Brain microvascular endothelial cell (primary cell): ENCODE results near the gene AGTR1.

ENCODE experiments used
- DNase-seq: peaks from one replicate; pipeline ENCODE4 v3.0.0-alpha.2; 2020
- H3K27ac ChIP-seq: fragments of 250-450 bp; sonication (Bioruptor Pico); 2 replicates; pipeline ENCODE4 v1.5.1; 2020; ENCODE audit warnings: mild to moderate bottlenecking, moderate library complexity
- H3K27me3 ChIP-seq: fragments of 250-450 bp; sonication (Bioruptor Pico); replicated peaks from 2 replicates; pipeline ENCODE4 v1.5.1; 2020; ENCODE audit warnings: mild to moderate bottlenecking
- H3K36me3 ChIP-seq: fragments of 250-450 bp; sonication (Bioruptor Pico); replicated peaks from 2 replicates; pipeline ENCODE4 v1.5.1; 2020; ENCODE audit warnings: mild to moderate bottlenecking
- H3K4me3 ChIP-seq: 2 replicates; pipeline ENCODE4 v1.5.1; 2011; ENCODE audit warnings: low read depth, mild to moderate bottlenecking, control low read depth, low read length, moderate library complexity
- in situ Hi-C: cut with HindIII; loops from 2 replicates; pipeline ENCODE4 v1.10.0; 2017; ENCODE audit warnings: low sequenced_read_pairs, low pct_ligation_motif_present
- TF ChIP-seq, protein P1 (sequence below): IDR thresholded peaks from 2 replicates; pipeline ENCODE4 v1.5.1; 2011; ENCODE audit warnings: low read depth, mild to moderate bottlenecking, moderate library complexity, low read length, control low read depth, inconsistent platforms; ENCODE audit errors: missing control alignments

The AGTR1 gene

DNA sequence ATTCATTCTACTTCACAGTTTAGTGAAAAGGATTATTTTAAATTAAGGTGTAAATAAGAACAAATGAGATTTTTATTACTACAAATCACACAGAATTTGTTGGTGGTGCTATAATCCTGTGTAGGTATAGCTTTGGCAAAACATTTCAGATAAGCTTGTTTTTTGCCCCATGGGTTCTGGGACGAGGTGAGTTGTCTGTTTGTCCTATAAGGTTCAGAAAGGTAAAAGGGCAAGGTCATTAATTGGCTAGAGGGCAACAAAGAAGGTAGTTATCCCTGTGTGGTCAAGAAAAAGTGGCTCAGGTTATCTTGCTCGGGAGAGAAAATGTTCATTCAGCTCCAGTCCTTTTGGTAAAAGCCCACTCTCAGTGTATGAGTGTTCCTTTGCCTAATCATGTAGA lies 23.2 kb downstream of the AGTR1 start:
- Histone ChIP-seq H3K27me3 (no peaks in the 10 kb centered on the region), H3K4me3 (no peak overlapping the region), H3K27ac (no peak overlapping the region), H3K36me3 (no peaks in the 10 kb centered on the region)
- TF ChIP-seq, protein P1, sequence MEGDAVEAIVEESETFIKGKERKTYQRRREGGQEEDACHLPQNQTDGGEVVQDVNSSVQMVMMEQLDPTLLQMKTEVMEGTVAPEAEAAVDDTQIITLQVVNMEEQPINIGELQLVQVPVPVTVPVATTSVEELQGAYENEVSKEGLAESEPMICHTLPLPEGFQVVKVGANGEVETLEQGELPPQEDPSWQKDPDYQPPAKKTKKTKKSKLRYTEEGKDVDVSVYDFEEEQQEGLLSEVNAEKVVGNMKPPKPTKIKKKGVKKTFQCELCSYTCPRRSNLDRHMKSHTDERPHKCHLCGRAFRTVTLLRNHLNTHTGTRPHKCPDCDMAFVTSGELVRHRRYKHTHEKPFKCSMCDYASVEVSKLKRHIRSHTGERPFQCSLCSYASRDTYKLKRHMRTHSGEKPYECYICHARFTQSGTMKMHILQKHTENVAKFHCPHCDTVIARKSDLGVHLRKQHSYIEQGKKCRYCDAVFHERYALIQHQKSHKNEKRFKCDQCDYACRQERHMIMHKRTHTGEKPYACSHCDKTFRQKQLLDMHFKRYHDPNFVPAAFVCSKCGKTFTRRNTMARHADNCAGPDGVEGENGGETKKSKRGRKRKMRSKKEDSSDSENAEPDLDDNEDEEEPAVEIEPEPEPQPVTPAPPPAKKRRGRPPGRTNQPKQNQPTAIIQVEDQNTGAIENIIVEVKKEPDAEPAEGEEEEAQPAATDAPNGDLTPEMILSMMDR = no peak
- no peak for DNase-seq
- in situ Hi-C loops = no loop called here

- TF ChIP-seq, protein P1 = no peak
Measured at GRCh38 chr3:148723631-148724030, 25.9 kb downstream of the AGTR1 start.

DNA sequence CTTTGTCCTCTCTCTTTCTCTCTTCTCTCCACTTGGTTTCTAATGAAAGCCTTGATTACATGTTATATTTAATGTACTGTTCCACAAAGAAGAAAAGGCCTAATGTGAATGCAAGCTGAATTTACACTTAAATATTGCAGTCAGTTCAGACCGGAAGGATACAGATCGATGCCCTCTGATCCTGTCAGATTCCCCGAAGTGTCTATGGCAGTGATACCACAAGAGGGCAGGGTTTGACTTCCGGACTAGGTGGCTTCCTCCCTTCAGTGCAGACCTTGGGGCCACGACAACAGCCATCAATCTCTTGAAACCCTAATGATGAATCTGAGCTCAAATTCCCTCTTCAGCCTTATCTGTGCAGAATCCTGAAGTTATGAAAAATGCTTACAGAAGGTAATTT lies 29.5 kb downstream of the AGTR1 start:
- H3K27ac ChIP-seq = no peak overlapping the region
- TF ChIP-seq, protein P1 = peak; percentile 73
- in situ Hi-C loops = no loop called here
- H3K36me3 ChIP-seq = no peaks in the 10 kb centered on the region
- DNase-seq = no peak
- no peak overlapping the region for H3K4me3 ChIP-seq
- H3K27me3 ChIP-seq = no peaks in the 10 kb centered on the region

More at GRCh38 chr3:148723631-148724030, 25.9 kb downstream of the AGTR1 start:
- H3K27ac ChIP-seq = peak overlapping the region; percentile 77
- H3K27me3 ChIP-seq = no peaks in the 10 kb centered on the region
- DNase-seq = peak; percentile 94
- H3K36me3 ChIP-seq = no peaks in the 10 kb centered on the region
- no peak overlapping the region for H3K4me3 ChIP-seq
- in situ Hi-C loops = no loop called here

DNA sequence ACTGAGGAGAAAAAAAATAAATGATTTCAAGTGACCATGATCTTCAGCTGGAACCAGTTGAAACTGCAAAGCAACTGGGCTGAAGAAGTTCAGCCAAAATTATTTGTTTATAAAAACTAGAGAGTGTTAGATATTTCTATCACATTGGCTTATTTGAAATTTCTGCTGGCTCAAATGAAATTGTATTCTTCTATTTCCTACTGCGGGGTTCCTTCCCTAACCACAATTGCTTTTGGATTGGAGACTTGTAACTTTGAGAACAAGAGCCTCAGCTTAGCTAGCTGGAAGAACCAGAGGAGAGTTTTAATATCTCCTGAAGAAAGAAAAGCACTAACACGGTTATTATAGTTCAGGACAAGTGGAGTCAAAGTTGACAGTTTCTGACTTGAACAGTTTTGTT lies 31.1 kb downstream of the AGTR1 start:
- Histone ChIP-seq H3K4me3 (no peak overlapping the region), H3K27ac (no peak overlapping the region), H3K36me3 (no peaks in the 10 kb centered on the region), H3K27me3 (no peaks in the 10 kb centered on the region)
- DNase-seq = no peak
- TF ChIP-seq, protein P1 = no peak
- in situ Hi-C loops = no loop called here

GRCh38 chr3:148729476-148730055 lies 31.9 kb downstream of the AGTR1 start:
- no peak overlapping the region for H3K27ac ChIP-seq
- in situ Hi-C loops = no loop called here
- H3K36me3 ChIP-seq = no peaks in the 10 kb centered on the region
- no peak for DNase-seq
- no peak overlapping the region for H3K4me3 ChIP-seq
- TF ChIP-seq, protein P1 = no peak
- H3K27me3 ChIP-seq = no peaks in the 10 kb centered on the region

DNA sequence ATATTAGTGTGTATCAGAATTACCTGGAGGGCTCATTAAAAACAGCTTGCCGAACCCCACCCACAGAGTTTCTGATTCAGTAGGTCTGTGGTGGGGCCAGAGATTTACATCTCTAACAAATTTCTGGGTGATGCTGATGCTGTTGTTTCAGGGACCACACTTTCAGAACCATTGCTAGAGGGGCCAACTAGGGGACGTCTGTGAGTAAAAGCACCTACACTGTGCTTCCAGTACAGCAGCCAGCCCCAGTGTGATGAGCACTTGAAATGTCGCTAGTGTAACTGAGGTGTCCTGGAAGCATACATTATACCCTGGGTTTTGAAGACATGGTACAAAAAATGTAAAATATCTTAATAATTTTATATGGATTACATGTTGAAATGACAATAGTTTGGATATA lies 33.0 kb downstream of the AGTR1 start:
- TF ChIP-seq, protein P1 = no peak
- no peak overlapping the region for H3K4me3 ChIP-seq
- H3K36me3 ChIP-seq = no peaks in the 10 kb centered on the region
- DNase-seq = no peak
- in situ Hi-C loops = no loop called here
- H3K27ac ChIP-seq = no peak overlapping the region
- no peaks in the 10 kb centered on the region for H3K27me3 ChIP-seq
